ENCODE data around the gene TCTN1. TPM values are rescaled to one million over a fixed set of nuclear protein-coding genes. Genes with fewer than 3 reads are reported as not detected.

Gene TCTN1
- total RNA-seq, 1 donor from 2014 or later = 24.4 TPM

GRCh38 chr12:110687396-110688169 is 73.7 kb downstream of the TCTN1 start:
- TF ChIP-seq CTCF (IDR thresholded peaks at IDR 0.05; ENCODE audit: unreplicated experiment) = no peak
- H3K36me3 Mint-ChIP-seq (ENCODE audit: low read depth, unreplicated experiment) = peaks cover 6% of the 10 kb centered on the region
- peaks cover 10% of the 10 kb centered on the region for H3K27me3 Mint-ChIP-seq (ENCODE audit: unreplicated experiment)
- H3K4me1 Mint-ChIP-seq (ENCODE audit: unreplicated experiment) = peaks cover 16% of the 10 kb centered on the region
- DNase-seq (ENCODE audit: low spot score) = no peak
- H3K27ac Mint-ChIP-seq (ENCODE audit: unreplicated experiment) = no peak overlapping the region
- no peaks in the 10 kb centered on the region for H3K9me3 Mint-ChIP-seq (ENCODE audit: unreplicated experiment)
- peak overlapping the region; percentile 62 for H3K4me3 Mint-ChIP-seq (ENCODE audit: unreplicated experiment)

- Mint-ChIP-seq H3K4me3 (ENCODE audit: unreplicated experiment) (peak within 1 kb of the TSS; percentile 89), H3K4me1 (ENCODE audit: unreplicated experiment) (peaks cover 16% of the 10 kb centered on the region), H3K9me3 (ENCODE audit: unreplicated experiment) (no peaks in the 10 kb centered on the region), H3K36me3 (ENCODE audit: low read depth, unreplicated experiment) (peaks cover 6% of the 10 kb centered on the region), H3K27ac (ENCODE audit: unreplicated experiment) (peak within 1 kb of the TSS; percentile 77), H3K27me3 (ENCODE audit: unreplicated experiment) (peaks cover 10% of the 10 kb centered on the region)
- no peak for TF ChIP-seq CTCF (IDR thresholded peaks at IDR 0.05; ENCODE audit: unreplicated experiment)
- peak; percentile 23 for DNase-seq (ENCODE audit: low spot score)
Measured at GRCh38 chr12:110688446-110689280, 74.7 kb downstream of the TCTN1 start, which contains the start of gene HVCN1. TSS of gene HVCN1 (minus strand) at chr12:110689115. CDS start at chr12:110683245, 5,870 bp downstream.

- no peak for TF ChIP-seq CTCF (IDR thresholded peaks at IDR 0.05; ENCODE audit: unreplicated experiment)
- peak; percentile 53 for DNase-seq (ENCODE audit: low spot score)
- Mint-ChIP-seq H3K27ac (ENCODE audit: unreplicated experiment) (peak overlapping the region; percentile 77), H3K27me3 (ENCODE audit: unreplicated experiment) (peaks cover 10% of the 10 kb centered on the region), H3K36me3 (ENCODE audit: low read depth, unreplicated experiment) (peaks cover 6% of the 10 kb centered on the region), H3K9me3 (ENCODE audit: unreplicated experiment) (no peaks in the 10 kb centered on the region), H3K4me1 (ENCODE audit: unreplicated experiment) (peaks cover 16% of the 10 kb centered on the region), H3K4me3 (ENCODE audit: unreplicated experiment) (peak overlapping the region; percentile 89)
Measured at GRCh38 chr12:110689281-110690126, 75.6 kb downstream of the TCTN1 start.

GRCh38 chr12:110690127-110690430 is 76.2 kb downstream of the TCTN1 start:
- no peak for TF ChIP-seq CTCF (IDR thresholded peaks at IDR 0.05; ENCODE audit: unreplicated experiment)
- H3K27ac Mint-ChIP-seq (ENCODE audit: unreplicated experiment) = peak overlapping the region; percentile 64
- H3K27me3 Mint-ChIP-seq (ENCODE audit: unreplicated experiment) = peaks cover 10% of the 10 kb centered on the region
- H3K9me3 Mint-ChIP-seq (ENCODE audit: unreplicated experiment) = no peaks in the 10 kb centered on the region
- H3K4me3 Mint-ChIP-seq (ENCODE audit: unreplicated experiment) = peak overlapping the region; percentile 89
- peaks cover 6% of the 10 kb centered on the region for H3K36me3 Mint-ChIP-seq (ENCODE audit: low read depth, unreplicated experiment)
- no peak for DNase-seq (ENCODE audit: low spot score)
- H3K4me1 Mint-ChIP-seq (ENCODE audit: unreplicated experiment) = peaks cover 16% of the 10 kb centered on the region

All from endothelial cell (in vitro differentiated cells).